Neural progenitor cell (in vitro differentiated cells): ENCODE results near the gene PTRH2. TPM values are rescaled to one million over a fixed set of nuclear protein-coding genes. Genes with fewer than 3 reads are reported as not detected.

Source experiments
- DNase-seq: peaks from one replicate; pipeline ENCODE4 v3.0.0-alpha.2; 2016; ENCODE audit warnings: low spot score
- H2AFZ ChIP-seq: fragments of 200-600 bp; sonication (generic); replicated peaks from 2 replicates; pipeline ENCODE4 v1.6.1; 2016; ENCODE audit warnings: antibody characterized with exemption
- H3F3A ChIP-seq: fragments of 200-600 bp; sonication (generic); 2 replicates; pipeline ENCODE4 v1.6.1; 2016; ENCODE audit warnings: antibody characterized with exemption, low read depth
- H3K27ac ChIP-seq: fragments of 200-600 bp; sonication (generic); 2 replicates; pipeline ENCODE4 v1.5.1; 2016; ENCODE audit warnings: mild to moderate bottlenecking
- H3K27me3 ChIP-seq: fragments of 200-600 bp; sonication (generic); 2 replicates; pipeline ENCODE4 v1.6.1; 2016; ENCODE audit warnings: mild to moderate bottlenecking, moderate library complexity
- H3K36me3 ChIP-seq: fragments of 200-600 bp; sonication (generic); 2 replicates; pipeline ENCODE4 v1.5.1; 2016
- H3K4me1 ChIP-seq: fragments of 200-600 bp; sonication (generic); 2 replicates; pipeline ENCODE4 v1.6.1; 2016; ENCODE audit warnings: mixed run types
- H3K4me2 ChIP-seq: fragments of 200-600 bp; sonication (generic); 2 replicates; pipeline ENCODE4 v1.6.1; 2016
- H3K4me3 ChIP-seq: fragments of 200-600 bp; sonication (generic); 2 replicates; pipeline ENCODE4 v1.5.1; 2016
- H3K79me2 ChIP-seq: fragments of 200-600 bp; sonication (generic); 2 replicates; pipeline ENCODE4 v1.6.1; 2016; ENCODE audit warnings: low read depth
- H3K9ac ChIP-seq: fragments of 200-600 bp; sonication (generic); 2 replicates; pipeline ENCODE4 v1.6.1; 2016
- H3K9me3 ChIP-seq: fragments of 200-600 bp; sonication (generic); 2 replicates; pipeline ENCODE4 v1.5.1; 2016; ENCODE audit warnings: low read depth
- H4K20me1 ChIP-seq: fragments of 200-600 bp; sonication (generic); 2 replicates; pipeline ENCODE4 v1.6.1; 2016; ENCODE audit warnings: low read depth
- H3K27ac Mint-ChIP-seq: 3 replicates; pipeline ENCODE4 v1.8.0; 2021; ENCODE audit warnings: mixed read lengths
- H3K27me3 Mint-ChIP-seq: 2 replicates; pipeline ENCODE4 v1.8.0; 2022; ENCODE audit warnings: low read depth, mild to moderate bottlenecking, inconsistent platforms, moderate library complexity, mixed read lengths; ENCODE audit not compliant: insufficient read depth
- H3K36me3 Mint-ChIP-seq: 3 replicates; pipeline ENCODE4 v1.8.0; 2021; ENCODE audit warnings: mixed read lengths
- H3K4me1 Mint-ChIP-seq: 3 replicates; pipeline ENCODE4 v1.8.0; 2021; ENCODE audit warnings: mixed read lengths
- H3K4me3 Mint-ChIP-seq: 3 replicates; pipeline ENCODE4 v1.8.0; 2021; ENCODE audit warnings: mild to moderate bottlenecking, moderate library complexity, mixed read lengths
- H3K9me3 Mint-ChIP-seq: 3 replicates; pipeline ENCODE4 v1.8.0; 2020; ENCODE audit warnings: mixed read lengths
- CTCF ChIP-seq: fragments of 200-600 bp; sonication (generic); IDR thresholded peaks from 2 replicates; pipeline ENCODE4 v1.5.1; 2017; ENCODE audit warnings: antibody characterized with exemption, mild to moderate bottlenecking
- EZH2 ChIP-seq: fragments of 200-600 bp; sonication (generic); IDR thresholded peaks from 2 replicates; pipeline ENCODE4 v1.6.1; 2017; ENCODE audit warnings: antibody characterized with exemption, mild to moderate bottlenecking, moderate library complexity
- EZH2phosphoT487 ChIP-seq: fragments of 200-600 bp; sonication (generic); IDR thresholded peaks from 2 replicates; pipeline ENCODE4 v1.6.1; 2017; ENCODE audit warnings: antibody characterized with exemption
- total RNA-seq: library from RNA; depleted of rRNA; stranded (reverse); fragments of >200 nt; gene quantifications from 2 replicates; pipeline ENCODE4 v1.2.3, GENCODE V29; 2015; ENCODE audit warnings: low replicate concordance

The PTRH2 gene
- total RNA-seq, 1 donor from 2014 or later, result 17.6 TPM

DNA sequence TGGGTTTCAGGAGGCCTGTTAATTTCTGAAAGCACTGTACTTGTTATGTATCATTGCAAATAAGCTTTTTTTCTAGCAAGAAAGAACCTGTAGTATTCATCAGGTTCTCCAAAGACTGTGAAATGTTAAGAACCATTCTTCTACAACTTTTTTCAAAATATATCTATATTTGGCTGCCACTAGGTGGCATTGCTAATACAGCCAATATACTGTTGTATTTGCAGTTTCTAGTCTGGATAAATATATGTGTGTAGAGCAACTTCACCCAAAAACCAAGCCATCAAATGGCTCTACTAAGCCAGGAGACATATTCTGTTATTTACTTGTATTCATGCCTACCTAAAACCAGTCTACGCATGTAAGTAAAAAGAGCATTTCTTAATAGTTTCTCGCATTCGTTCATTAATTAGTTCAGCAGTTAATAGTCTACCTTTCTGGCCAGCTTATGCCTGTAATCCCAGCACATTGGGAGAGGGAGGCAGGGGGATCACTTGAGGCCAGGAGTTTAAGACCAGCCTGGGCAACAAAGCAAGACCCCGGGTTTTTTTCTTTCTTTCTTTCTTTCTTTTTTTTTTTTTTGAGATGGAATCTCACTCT lies 39.7 kb upstream of the PTRH2 start:
- H3K36me3 ChIP-seq, result no peaks in the 10 kb centered on the region
- Mint-ChIP-seq H3K4me3 (no peak overlapping the region), H3K36me3 (peaks cover 11% of the 10 kb centered on the region), H3K4me1 (no peaks in the 10 kb centered on the region), H3K27me3 (no peaks in the 10 kb centered on the region), H3K9me3 (peaks cover 4% of the 10 kb centered on the region), H3K27ac (no peak overlapping the region)
- H3F3A ChIP-seq, result no peaks in the 10 kb centered on the region
- peak; percentile 24 for DNase-seq
- no peak overlapping the region for H3K27ac ChIP-seq
- H4K20me1 ChIP-seq, result no peaks in the 10 kb centered on the region
- H2AFZ ChIP-seq, result no peak overlapping the region
- no peaks in the 10 kb centered on the region for H3K27me3 ChIP-seq
- H3K4me2 ChIP-seq, result no peak overlapping the region
- no peak overlapping the region for H3K9ac ChIP-seq
- H3K79me2 ChIP-seq, result no peaks in the 10 kb centered on the region
- peaks cover 3% of the 10 kb centered on the region for H3K9me3 ChIP-seq
- H3K4me3 ChIP-seq, result no peak overlapping the region
- TF ChIP-seq EZH2, result no peak
- TF ChIP-seq CTCF, result peak; percentile 66
- no peaks in the 10 kb centered on the region for H3K4me1 ChIP-seq

- TF ChIP-seq EZH2phosphoT487 (no peak), EZH2 (no peak), CTCF (no peak)
- H3K79me2 ChIP-seq, result no peaks in the 10 kb centered on the region
- H3K9me3 ChIP-seq, result peaks cover 3% of the 10 kb centered on the region
- H3K4me1 ChIP-seq, result no peaks in the 10 kb centered on the region
- no peaks in the 10 kb centered on the region for H3K4me1 Mint-ChIP-seq
- H3K9me3 Mint-ChIP-seq, result peaks cover 4% of the 10 kb centered on the region
- DNase-seq, result no peak
- H3K27me3 ChIP-seq, result no peaks in the 10 kb centered on the region
- no peaks in the 10 kb centered on the region for H3F3A ChIP-seq
- no peak overlapping the region for H3K27ac ChIP-seq
- H2AFZ ChIP-seq, result no peak overlapping the region
- H3K27ac Mint-ChIP-seq, result no peak overlapping the region
- H3K36me3 Mint-ChIP-seq, result peaks cover 14% of the 10 kb centered on the region
- H3K4me2 ChIP-seq, result no peak overlapping the region
- H4K20me1 ChIP-seq, result no peaks in the 10 kb centered on the region
- no peak overlapping the region for H3K4me3 Mint-ChIP-seq
- no peak overlapping the region for H3K4me3 ChIP-seq
- H3K27me3 Mint-ChIP-seq, result no peaks in the 10 kb centered on the region
- H3K36me3 ChIP-seq, result no peaks in the 10 kb centered on the region
- no peak overlapping the region for H3K9ac ChIP-seq
These were observed 37.8 kb upstream of the PTRH2 start for GRCh38 chr17:59745040-59745439.

DNA sequence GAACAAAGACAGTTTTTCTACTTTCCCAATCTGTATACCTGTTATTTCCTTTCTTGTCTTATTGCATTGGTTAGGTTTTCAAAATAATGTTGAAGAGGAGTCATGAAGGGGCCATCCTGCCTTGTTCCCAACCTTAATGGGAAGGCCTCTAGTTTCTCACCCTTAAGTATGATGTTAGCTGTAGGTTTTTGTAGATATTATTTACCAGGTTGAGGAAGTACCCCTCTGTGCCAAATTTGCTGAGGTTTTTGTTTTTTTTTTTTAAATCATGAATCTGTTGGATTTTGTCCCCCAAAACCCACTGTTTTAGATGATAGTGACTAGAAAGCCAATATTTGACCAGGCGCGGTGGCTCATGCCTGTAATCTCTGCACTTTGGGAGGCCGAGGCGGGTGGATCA lies 36.6 kb upstream of the PTRH2 start:
- Mint-ChIP-seq H3K4me3 (no peak overlapping the region), H3K9me3 (peaks cover 4% of the 10 kb centered on the region), H3K27ac (no peak overlapping the region), H3K27me3 (no peaks in the 10 kb centered on the region), H3K36me3 (peaks cover 14% of the 10 kb centered on the region), H3K4me1 (no peaks in the 10 kb centered on the region)
- Histone ChIP-seq H3K4me2 (no peak overlapping the region), H3K9ac (no peak overlapping the region), H3K4me1 (no peaks in the 10 kb centered on the region), H4K20me1 (no peaks in the 10 kb centered on the region), H3K36me3 (no peaks in the 10 kb centered on the region), H3K79me2 (no peaks in the 10 kb centered on the region), H2AFZ (no peak overlapping the region), H3K27ac (no peak overlapping the region), H3F3A (no peaks in the 10 kb centered on the region), H3K27me3 (no peaks in the 10 kb centered on the region), H3K9me3 (peaks cover 3% of the 10 kb centered on the region), H3K4me3 (no peak overlapping the region)
- TF ChIP-seq CTCF (no peak), EZH2 (no peak)
- no peak for DNase-seq
